Measurements from ENCODE around the gene CAMK2A.

CAMK2A gene

DNA sequence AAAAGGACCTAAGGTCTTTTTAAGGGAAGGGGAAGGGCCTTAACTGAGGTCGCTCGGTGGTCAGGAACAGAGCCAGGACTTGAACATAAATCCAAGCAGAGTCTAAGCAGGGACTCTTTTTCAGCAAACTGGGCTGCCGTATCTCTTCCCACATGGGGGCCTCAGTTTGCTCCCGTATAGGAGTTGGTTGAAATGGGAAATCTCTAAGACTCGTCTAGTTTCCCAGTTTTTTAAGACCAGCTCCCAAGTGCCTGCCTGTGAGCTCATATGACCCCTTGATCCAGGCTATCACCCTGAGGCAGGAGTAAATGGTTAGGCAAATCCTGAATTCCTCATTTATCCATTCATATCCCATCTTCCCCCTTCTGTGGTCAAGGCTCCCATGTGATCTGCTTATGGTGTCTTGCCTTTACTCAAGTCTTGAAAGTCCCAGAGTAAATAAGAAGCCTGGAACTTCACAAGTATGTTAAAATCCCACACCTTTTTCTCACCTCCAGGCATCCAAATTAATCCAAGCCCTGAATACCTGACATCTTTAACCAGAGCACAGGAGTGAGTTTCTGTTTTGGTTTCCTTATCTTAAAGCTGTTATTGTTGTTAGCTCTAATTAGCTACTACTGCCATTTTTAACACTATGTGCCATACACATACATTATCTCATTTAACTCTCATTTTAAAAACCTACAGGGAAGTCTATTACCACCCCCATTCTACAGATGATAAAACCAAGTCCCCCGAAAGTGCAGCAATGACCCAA, 10.2 kb upstream of the CAMK2A start:
- DNase-seq = no peak

GRCh38 chr5:150298701-150299451, 9.3 kb upstream of the CAMK2A start:
- no peak for DNase-seq

DNA sequence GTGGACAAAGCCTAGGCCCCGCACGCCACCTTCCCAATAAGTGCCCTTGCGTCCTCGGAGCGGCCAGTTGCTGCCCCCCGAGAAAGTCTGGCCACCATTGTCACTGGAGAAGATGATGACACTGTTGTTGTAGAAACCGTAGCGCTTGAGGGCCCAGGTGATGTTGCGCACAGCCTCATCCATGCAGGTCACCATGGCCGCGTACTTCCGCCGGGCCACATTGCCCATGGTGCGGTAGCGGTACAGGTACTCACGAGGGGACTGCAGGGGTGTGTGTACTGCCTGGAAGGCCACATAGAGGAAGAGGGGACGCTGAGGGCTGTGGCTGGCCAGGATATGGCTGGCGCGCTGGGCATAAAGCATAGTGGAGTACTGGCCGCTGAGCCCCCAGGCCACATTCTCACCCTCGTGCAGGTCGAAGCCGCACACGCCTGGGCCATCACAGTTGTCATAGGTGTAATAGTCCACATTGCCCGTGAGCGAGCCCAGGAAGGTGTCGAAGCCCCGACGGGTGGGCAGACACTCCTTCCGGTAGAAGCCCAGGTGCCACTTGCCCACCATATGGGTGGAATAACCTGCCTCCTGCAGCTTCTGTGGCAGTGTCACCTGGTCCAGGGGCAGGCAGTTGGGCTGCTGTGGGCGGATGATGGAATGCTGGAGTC, 8.5 kb upstream of the CAMK2A start:
- no peak for DNase-seq

GRCh38 chr5:150297236-150297890, 7.8 kb upstream of the CAMK2A start:
- DNase-seq = no peak

GRCh38 chr5:150296496-150296895, 6.9 kb upstream of the CAMK2A start:
- no peak for DNase-seq

DNA sequence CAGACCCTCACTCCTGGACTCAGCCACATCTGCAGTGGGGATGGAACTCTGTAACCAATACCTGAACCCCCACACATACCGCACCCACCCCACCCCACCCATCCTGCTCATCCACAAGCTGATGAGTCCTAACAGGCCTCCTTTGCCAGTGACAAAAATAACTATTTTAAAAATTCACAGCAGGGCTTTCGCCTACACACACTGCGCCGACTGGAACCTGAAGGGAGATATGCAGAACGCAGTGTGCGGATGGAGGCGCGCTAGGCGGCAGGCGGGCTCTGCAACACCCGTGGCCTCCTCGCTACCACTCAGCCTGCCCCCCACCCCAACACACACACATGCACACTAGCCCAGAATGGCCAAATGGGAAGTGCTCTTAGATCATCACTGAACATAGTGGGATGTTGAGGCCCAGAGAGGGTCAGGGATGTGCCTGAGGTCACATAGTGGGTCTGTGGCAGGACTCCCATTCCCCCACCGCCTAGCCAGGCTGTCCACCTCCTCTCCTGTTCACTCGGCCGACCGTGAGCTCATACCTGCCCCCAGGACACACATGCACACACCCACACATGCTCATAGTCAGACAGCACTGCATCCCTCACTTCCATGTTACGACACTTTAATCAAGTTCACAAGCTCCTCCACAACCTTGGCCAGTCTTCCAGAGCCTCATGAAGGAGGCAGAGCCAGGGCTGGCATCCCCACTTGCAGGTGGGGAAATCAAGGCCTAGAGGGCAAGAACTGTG, 6.3 kb upstream of the CAMK2A start:
- DNase-seq = no peak

DNA sequence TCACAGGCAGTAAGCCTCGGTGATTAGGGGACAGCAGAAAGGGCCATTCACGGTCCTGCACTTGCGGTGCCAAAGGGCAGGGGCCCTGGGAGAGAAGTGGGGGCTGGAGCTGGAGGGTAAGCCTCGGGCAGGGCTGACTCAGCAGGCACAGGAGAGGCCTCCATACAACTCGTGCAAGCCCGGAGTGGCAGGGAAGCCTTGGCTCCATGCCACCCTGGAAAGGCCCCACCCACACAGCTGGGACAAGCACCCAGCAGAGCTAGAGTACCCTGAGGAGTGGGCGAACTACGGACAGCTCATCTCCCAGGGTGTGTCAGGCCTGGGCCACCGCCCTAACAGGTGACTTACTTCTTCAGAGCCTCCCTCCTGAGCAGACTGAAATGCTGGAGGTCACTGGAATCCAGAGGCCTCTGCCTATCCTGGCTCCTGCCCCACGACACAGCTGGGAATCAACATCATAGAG, 5.6 kb upstream of the CAMK2A start:
- DNase-seq = no peak

DNA sequence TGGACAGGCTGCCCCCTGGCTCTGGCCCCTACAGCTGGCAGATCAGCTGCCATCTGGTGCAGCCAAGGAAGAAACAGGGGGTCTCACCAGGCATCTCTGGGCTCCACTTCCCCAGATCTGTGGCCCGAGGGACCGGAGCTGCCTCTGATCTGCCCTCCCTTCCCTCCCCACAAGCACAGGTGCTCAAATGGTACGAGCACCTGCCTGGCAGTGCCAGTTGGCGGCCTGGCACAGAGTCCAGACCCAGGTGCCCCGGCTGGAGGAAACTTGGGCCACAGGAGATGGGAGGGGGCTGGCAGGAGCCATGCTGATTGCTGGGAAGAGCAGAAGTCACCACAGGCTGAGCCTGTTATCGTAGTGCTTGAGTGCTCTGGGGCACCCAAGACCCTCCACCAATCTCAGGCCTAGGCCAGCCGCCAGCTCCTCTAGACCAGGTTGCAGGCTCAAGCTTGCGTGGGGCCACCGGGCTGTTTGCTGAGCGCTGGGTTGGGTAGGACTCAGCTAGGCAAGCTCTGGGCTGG, 5.0 kb upstream of the CAMK2A start:
- DNase-seq = no peak

DNA sequence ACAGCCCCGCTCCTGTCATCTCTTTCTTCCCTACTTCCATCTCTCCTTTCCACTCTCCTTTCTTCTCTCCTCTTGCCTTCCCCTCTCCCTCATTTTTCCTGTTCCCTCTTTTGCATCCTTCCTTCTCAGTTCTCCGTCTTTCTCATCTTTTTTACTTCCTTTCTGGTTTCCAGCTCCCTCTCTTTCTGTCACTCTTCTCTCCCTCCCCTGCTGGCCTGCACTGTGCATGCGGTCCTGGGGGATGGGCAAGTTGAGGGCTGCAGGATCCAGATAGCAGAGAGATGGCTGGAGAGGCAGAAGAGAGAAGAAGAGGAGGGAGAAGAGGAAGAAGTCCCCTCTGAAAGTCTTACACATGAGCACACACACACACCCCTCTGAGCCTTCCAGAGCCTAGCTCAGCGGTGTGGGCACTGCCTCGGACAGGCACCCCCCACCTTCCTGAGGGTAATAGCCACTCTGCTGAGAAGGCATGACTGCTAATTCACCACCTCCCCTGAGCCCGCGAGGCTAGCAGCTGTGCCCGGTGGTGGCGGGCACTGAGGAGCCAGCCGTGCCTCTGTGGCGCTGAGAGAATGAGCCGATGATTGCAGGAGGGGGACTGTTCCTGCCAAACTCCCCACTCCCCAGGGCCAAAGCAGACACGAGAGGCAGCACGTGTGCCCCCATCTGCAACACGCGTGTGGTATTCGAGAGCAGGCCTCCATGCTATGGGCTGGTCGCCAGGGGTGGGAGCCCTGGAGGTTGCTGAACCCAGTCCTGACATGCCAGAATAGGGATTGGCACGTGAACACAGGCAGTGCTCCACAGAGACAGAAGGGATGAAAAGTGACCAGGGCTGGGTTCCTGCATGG, 3.7 kb upstream of the CAMK2A start:
- no peak for DNase-seq

- no peak for DNase-seq
Observed at GRCh38 chr5:150291388-150292385, 2.1 kb upstream of the CAMK2A start.

DNA sequence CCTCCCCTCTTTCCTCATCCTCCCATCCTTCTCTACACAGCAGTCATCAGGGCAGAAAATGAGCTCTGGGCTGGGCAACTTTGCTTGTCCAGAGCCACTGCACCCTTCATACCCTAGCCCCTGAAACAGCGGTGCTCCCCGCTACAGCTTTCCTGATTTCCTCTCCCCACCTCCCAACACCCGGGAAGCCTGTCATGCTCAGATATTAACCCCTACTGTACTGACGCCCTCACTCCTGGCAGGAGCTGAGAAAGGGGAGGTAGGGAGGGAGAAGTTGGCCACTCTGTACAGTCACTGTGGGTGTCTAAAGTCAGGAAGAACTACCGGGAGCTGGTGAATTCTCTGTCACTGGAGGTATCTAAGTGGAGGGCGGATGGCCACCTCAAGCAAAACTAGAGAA, 782 bp downstream of the CAMK2A start:
- DNase-seq = no peak

DNA sequence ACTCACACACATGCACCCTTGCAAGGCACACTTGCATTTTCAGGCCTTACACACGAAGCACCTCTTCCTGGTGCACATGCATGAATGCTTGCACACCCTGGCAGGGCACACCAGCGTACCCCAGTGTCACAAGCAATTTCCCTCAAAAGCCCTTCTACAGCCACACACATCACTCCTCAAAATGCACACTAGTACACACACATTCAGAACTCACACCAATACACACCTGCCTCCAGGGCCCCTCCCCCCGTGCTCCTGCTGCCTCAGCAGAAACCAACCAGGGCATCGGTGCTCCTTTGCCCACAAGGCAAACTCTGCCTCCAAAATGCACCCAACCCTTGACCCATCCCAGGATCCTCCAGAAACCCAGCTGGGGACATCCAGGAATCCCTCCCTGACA, 1.2 kb downstream of the CAMK2A start:
- DNase-seq = no peak

DNA sequence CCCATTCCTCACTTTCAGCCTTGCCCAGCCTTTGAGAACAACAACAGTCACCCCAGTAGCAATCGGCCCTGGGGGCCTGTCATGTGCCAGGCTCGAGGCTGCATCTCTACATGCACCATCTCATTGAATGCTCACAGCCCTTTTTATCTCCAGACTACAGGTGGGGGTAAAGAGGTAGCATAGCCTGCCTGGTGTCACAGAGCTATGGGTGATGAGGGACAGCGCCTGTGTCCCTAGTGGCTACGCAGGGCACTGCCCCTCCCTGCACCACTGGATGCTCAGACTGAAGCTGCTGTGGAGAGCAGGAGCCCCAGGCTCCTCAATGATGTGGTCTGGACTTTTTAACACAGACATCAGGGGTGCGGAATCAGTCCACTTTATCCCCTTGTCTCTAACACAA, 2.8 kb downstream of the CAMK2A start:
- DNase-seq = no peak

GRCh38 chr5:150285114-150285513, 4.5 kb downstream of the CAMK2A start:
- no peak for DNase-seq

- DNase-seq = no peak
Observed at GRCh38 chr5:150284311-150284710, 5.3 kb downstream of the CAMK2A start.

GRCh38 chr5:150283904-150284303, 5.7 kb downstream of the CAMK2A start:
- no peak for DNase-seq

DNA sequence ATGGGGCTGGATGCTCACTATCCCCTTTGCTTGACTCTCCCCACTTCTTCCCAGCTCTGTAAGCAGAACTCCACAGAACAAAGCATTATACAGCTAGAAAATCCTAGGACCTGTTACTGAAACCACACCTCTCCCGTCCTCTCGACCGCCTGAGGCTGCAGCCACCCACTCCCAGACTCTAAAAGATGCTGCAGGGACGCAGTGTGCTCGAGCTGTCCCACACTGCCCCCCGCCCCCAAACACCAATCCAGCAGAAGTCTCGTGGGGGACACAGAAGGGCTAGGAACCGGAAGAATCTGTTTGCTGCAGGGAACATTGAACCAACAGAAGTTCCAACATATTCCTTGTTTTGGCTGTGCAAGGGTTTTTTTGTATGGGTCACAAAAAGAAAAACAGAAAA, 7.6 kb downstream of the CAMK2A start:
- no peak for DNase-seq

GRCh38 chr5:150279330-150280020, 10.1 kb downstream of the CAMK2A start:
- DNase-seq = no peak

DNA sequence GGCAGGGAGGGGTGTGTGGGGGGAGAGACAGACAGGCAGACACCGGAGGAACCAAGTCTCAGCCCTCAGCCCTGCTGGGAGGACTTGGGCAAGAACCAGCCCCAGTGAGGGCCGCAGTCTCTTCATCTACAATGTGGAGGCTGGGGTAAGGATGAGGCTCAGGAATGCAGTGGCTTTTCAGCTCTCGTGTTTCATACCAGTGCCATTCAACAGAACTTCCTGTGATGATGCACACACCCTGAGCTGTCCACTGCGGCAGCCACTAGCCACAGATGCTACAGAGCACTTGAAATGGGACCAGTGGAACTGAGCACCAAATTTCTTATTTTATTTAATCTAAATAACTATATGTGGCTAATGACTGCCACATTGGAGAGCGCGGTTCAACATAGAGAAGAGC, 10.7 kb downstream of the CAMK2A start:
- no peak for DNase-seq

Measured in effector CD8-positive, alpha-beta T cell (primary cell).